Type B pancreatic cell (in vitro differentiated cells): ENCODE results near the gene PDE4B. TPM values are rescaled to one million over a fixed set of nuclear protein-coding genes. Genes with fewer than 3 reads are reported as not detected.

Experiments used
- DNase-seq: peaks from one replicate; pipeline ENCODE4 v3.0.0; 2021; ENCODE audit warnings: mixed read lengths; ENCODE audit not compliant: unreplicated experiment; ENCODE audit errors: extremely low spot score
- H3K27ac Mint-ChIP-seq: 2 replicates; pipeline ENCODE4 v1.8.0; 2021; ENCODE audit warnings: mild to moderate bottlenecking, mixed read lengths
- H3K27me3 Mint-ChIP-seq: 2 replicates; pipeline ENCODE4 v1.8.0; 2021; ENCODE audit warnings: mixed read lengths
- H3K36me3 Mint-ChIP-seq: 2 replicates; pipeline ENCODE4 v1.8.0; 2021; ENCODE audit warnings: mixed read lengths
- H3K4me1 Mint-ChIP-seq: one replicate; pipeline ENCODE4 v1.8.0; 2021; ENCODE audit warnings: mixed read lengths; ENCODE audit not compliant: unreplicated experiment
- H3K4me3 Mint-ChIP-seq: 2 replicates; pipeline ENCODE4 v1.8.0; 2021; ENCODE audit warnings: mild to moderate bottlenecking, mixed read lengths
- H3K9me3 Mint-ChIP-seq: 2 replicates; pipeline ENCODE4 v1.8.0; 2021; ENCODE audit warnings: mixed read lengths
- CTCF ChIP-seq: fragments of 200-600 bp; sonication (generic); conservative IDR thresholded peaks from 2 replicates; pipeline ENCODE4 v1.5.0; 2021; ENCODE audit warnings: antibody characterized with exemption, mild to moderate bottlenecking
- total RNA-seq: library from RNA; stranded (reverse); gene quantifications from 2 replicates; pipeline ENCODE4 v1.2.1, GENCODE V29; 2021; ENCODE audit warnings: low replicate concordance

Gene PDE4B
- total RNA-seq, 1 donor from 2014 or later = 4.7 TPM

GRCh38 chr1:66177510-66177909 is 384.8 kb downstream of the PDE4B start:
- no peak for TF ChIP-seq CTCF
- no peak overlapping the region for H3K4me3 Mint-ChIP-seq
- H3K36me3 Mint-ChIP-seq = no peaks in the 10 kb centered on the region
- DNase-seq = no peak
- no peaks in the 10 kb centered on the region for H3K9me3 Mint-ChIP-seq
- H3K4me1 Mint-ChIP-seq = peaks cover 18% of the 10 kb centered on the region
- H3K27ac Mint-ChIP-seq = no peak overlapping the region
- no peaks in the 10 kb centered on the region for H3K27me3 Mint-ChIP-seq

- Mint-ChIP-seq H3K36me3 (no peaks in the 10 kb centered on the region), H3K4me3 (no peak overlapping the region), H3K27ac (no peak overlapping the region), H3K4me1 (peaks cover 22% of the 10 kb centered on the region), H3K9me3 (no peaks in the 10 kb centered on the region), H3K27me3 (no peaks in the 10 kb centered on the region)
- DNase-seq = no peak
- TF ChIP-seq CTCF = no peak
These were observed 389.3 kb downstream of the PDE4B start for GRCh38 chr1:66182026-66182425.

GRCh38 chr1:66182551-66183178 is 390.0 kb downstream of the PDE4B start:
- no peak for DNase-seq
- peak overlapping the region; percentile 49 for H3K27ac Mint-ChIP-seq
- H3K9me3 Mint-ChIP-seq = no peaks in the 10 kb centered on the region
- peaks cover 17% of the 10 kb centered on the region for H3K4me1 Mint-ChIP-seq
- TF ChIP-seq CTCF = no peak
- no peaks in the 10 kb centered on the region for H3K27me3 Mint-ChIP-seq
- H3K36me3 Mint-ChIP-seq = no peaks in the 10 kb centered on the region
- no peak overlapping the region for H3K4me3 Mint-ChIP-seq

- no peaks in the 10 kb centered on the region for H3K27me3 Mint-ChIP-seq
- no peak for TF ChIP-seq CTCF
These were observed 390.7 kb downstream of the PDE4B start for GRCh38 chr1:66183400-66183799.

GRCh38 chr1:66197120-66197519 is 404.4 kb downstream of the PDE4B start:
- Mint-ChIP-seq H3K27me3 (no peaks in the 10 kb centered on the region), H3K4me1 (peaks cover 4% of the 10 kb centered on the region), H3K36me3 (no peaks in the 10 kb centered on the region), H3K27ac (no peak overlapping the region), H3K9me3 (no peaks in the 10 kb centered on the region), H3K4me3 (no peak overlapping the region)
- TF ChIP-seq CTCF = no peak
- no peak for DNase-seq

More at GRCh38 chr1:66183400-66183799, 390.7 kb downstream of the PDE4B start:
- no peak overlapping the region for H3K27ac Mint-ChIP-seq
- H3K4me1 Mint-ChIP-seq = peaks cover 17% of the 10 kb centered on the region
- DNase-seq = no peak
- H3K36me3 Mint-ChIP-seq = no peaks in the 10 kb centered on the region
- H3K9me3 Mint-ChIP-seq = no peaks in the 10 kb centered on the region
- H3K4me3 Mint-ChIP-seq = peak overlapping the region; percentile 1
